ENCODE measurements around the gene KIF3C.

KIF3C gene

DNA sequence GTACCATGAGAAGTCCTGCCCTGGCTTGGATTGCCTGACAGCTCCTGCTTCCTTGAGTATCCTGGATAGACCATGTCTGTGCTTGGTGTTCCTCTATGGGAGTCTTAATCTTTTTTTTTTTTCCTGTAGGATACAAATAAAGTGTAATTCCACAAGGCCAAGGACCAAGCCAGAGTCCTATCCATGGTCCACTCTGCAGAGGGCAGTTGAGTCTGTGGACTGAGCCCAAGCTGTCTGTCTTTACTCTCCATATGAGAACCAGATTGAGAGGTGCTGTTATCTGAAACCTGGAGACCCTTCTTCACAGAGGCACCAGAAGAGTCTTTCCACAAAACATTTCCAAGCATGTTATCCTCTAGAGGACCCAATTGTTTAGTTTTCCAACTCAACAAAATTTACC is 1.4 kb upstream of the KIF3C start:
- H3K27ac ChIP-seq = no peak overlapping the region
- no peak overlapping the region for H3K4me3 ChIP-seq
- TF ChIP-seq, protein P1, sequence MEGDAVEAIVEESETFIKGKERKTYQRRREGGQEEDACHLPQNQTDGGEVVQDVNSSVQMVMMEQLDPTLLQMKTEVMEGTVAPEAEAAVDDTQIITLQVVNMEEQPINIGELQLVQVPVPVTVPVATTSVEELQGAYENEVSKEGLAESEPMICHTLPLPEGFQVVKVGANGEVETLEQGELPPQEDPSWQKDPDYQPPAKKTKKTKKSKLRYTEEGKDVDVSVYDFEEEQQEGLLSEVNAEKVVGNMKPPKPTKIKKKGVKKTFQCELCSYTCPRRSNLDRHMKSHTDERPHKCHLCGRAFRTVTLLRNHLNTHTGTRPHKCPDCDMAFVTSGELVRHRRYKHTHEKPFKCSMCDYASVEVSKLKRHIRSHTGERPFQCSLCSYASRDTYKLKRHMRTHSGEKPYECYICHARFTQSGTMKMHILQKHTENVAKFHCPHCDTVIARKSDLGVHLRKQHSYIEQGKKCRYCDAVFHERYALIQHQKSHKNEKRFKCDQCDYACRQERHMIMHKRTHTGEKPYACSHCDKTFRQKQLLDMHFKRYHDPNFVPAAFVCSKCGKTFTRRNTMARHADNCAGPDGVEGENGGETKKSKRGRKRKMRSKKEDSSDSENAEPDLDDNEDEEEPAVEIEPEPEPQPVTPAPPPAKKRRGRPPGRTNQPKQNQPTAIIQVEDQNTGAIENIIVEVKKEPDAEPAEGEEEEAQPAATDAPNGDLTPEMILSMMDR (IDR thresholded peaks at IDR 0.05) = no peak
- DNase-seq (ENCODE audit: low spot score) = no peak

DNA sequence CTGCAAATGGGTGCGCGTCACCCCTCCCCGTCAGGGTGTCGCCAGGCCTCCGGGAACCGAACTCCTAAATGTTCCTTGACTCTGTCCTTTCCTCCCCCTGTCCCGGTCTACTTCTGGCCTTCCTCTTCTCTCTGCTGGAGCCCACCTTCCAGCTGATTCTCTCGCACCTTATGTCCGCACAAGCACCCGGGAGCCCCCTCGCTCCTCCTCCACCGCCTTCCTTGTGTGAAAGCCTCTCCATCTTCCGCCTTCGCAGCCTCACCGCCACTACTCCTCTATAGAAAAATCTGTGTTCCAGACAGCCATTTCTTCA is 627 bp upstream of the KIF3C start:
- Histone ChIP-seq H3K4me3 (peak overlapping the region; percentile 96), H3K27ac (peak overlapping the region; percentile 12 to 82)
- TF ChIP-seq, protein P1 (IDR thresholded peaks at IDR 0.05) = no peak
- no peak for DNase-seq (ENCODE audit: low spot score)

DNA sequence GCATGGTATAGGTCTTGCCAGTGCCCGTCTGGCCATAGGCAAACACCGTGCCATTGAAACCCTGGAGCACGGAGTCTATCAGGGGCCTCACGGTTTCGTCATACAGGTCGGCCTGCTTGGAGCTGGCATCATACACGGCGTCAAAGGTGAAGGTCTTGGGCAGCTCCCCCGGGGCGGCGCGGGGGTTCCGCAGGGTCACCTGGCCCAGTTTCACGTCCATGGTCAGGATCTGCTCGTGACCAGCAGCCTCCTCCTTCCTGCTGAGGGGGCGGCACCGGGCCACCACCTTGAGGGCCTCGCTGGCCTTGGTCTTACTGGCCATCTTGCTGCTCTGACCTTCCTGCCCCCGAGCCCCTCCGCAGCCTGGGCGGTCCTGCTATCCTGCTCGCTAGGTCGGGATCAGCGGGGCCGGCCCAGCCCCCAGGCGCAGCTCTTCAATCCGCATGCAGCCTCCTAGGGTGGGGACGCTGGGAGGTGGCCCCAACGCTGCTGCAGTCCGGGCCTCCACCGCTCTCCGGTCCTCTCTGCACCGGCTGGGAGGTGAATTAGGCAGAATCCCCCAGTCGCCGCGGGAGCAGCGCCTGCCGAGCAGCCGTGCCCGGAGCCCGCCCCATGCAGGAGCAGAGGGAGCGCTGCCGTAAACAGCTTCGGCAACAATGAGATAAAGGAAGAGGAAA is 563 bp downstream of the KIF3C start:
- Histone ChIP-seq H3K27ac (peak overlapping the region; percentile 12 to 82), H3K4me3 (peak overlapping the region; percentile 96)
- TF ChIP-seq, protein P1 (IDR thresholded peaks at IDR 0.05) = no peak
- no peak for DNase-seq (ENCODE audit: low spot score)

DNA sequence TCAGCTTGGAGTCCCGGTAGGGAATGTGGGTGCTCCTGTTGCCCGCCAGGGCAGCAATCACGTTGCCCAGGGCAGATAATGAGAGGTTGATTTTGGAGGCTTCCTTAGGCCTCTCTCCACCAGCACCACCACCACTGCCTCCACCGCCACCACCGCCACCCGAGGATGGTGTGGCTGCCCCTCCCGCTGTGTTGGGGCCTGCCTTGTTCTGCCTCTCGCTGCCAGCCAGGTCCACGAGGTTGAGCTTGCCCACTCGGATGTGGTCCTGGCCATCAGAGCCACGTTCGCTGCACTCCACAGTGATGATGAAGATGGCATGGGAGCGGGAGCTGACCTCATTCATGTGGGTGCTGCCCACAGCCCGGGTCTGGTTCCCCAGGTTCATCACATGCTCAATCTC is 1.3 kb downstream of the KIF3C start:
- no peak overlapping the region for H3K4me3 ChIP-seq
- TF ChIP-seq, protein P1 (IDR thresholded peaks at IDR 0.05) = no peak
- H3K27ac ChIP-seq = no peak overlapping the region
- no peak for DNase-seq (ENCODE audit: low spot score)

DNA sequence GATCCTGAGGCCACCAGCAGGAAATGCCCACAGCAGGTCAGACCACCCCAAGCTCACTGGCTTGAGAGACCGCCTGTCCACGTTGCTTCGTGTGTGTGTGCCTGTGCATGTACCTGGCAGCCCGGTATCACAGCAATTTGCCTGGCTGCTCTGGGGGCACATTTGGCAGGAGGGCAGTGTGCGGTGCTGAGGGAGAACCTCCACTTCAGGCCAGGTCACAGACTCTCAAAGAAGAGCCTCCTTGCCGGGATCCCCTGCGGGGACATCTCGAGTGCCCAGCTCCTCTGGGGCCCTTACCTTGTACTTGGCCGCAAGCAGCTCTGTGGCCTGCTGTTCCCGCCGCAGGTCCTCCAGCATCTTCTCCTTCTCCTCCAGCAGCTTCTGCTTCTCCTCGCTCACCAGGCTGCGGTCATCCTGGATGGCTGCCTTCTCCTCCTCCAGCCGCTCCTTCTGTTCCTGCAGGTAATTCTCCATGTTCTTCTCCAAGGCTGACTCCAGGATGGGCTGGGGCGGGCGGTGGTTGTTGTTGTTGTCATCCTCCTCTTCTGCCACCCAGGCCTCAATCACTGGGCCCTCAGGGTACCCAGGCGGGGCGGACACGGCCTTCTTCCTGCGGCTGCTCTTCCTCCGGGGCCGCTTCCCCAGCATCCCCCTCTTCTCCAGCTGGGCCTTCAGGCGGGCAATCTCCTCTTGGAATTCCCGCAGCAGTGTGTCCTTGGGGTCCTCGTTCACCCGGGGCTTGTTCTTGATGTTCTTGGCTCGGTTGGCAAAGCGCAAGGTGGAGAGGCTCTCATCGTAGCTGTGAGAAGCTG is 2.0 kb downstream of the KIF3C start:
- DNase-seq (ENCODE audit: low spot score) = no peak
- Histone ChIP-seq H3K27ac (no peak overlapping the region), H3K4me3 (no peak overlapping the region)
- TF ChIP-seq, protein P1 (IDR thresholded peaks at IDR 0.05) = no peak

DNA sequence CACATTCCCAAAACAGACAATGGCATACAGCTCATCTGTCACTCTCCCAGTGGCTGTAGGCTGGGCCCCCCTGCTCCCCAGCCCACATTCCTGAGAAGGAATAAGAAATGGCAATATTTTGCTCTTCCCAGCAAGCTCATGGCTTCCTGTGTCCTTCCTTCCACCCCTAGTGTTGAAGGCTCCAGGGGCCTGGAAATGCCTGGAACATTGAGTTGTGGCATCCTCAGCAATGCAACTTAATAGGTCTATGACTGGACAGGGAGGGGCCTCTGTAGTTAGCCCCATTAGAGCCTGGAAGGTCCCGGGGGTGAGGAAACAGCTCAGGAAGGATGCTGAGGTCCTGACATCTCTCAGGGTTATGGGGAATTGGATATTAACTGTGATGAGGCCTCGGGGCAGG is 3.3 kb downstream of the KIF3C start:
- TF ChIP-seq, protein P1 (IDR thresholded peaks at IDR 0.05) = no peak
- Histone ChIP-seq H3K27ac (no peak overlapping the region), H3K4me3 (no peak overlapping the region)
- no peak for DNase-seq (ENCODE audit: low spot score)

DNA sequence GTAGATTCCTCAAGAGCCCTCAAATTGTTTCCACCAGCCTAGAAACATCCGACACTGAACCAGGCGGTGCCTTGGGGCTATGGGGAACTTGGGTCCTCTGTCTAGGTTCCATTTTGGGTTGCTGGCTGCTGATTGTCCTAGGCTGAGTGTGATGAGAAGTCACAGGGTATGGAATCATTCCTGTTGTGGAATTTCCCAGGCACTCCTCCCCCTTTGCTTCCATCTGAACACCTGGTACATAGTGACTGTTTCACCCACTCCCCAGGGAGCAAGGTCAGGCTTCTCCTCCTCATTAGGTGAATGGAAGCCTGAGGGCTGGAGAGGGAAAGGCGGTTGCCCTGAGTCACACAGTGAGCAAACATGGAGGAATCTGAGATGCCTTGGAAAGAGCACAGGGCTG is 4.5 kb downstream of the KIF3C start:
- TF ChIP-seq, protein P1 (IDR thresholded peaks at IDR 0.05) = no peak
- no peak overlapping the region for H3K4me3 ChIP-seq
- no peak overlapping the region for H3K27ac ChIP-seq
- DNase-seq (ENCODE audit: low spot score) = no peak
